MCF 10A (cell line): ENCODE results near the gene YTHDC1. TPM values are rescaled to one million over a fixed set of nuclear protein-coding genes. Genes with fewer than 3 reads are reported as not detected.

Source experiments
- BruUV-seq: library from RNA; stranded (reverse); fragments of 400-500 nt; replicated peaks from 2 replicates; lab custom pipeline; 2021; lab: Mats Ljungman, UMichigan
- CTCF ChIA-PET: fragments of 300-600 bp; sonication (Branson Sonifier 250); formaldehyde crosslinking; extraction: SDS; loops from one replicate; lab custom pipeline; 2021; ENCODE audit warnings: antibody characterized with exemption, inconsistent platforms; lab: Yijun Ruan, JAX
- POLR2A ChIA-PET: fragments of 300-600, 350-650 bp; sonication (Branson Sonifier 250); formaldehyde crosslinking; extraction: SDS; loops from one replicate; lab custom pipeline; 2020; ENCODE audit warnings: antibody characterized with exemption, inconsistent platforms; lab: Yijun Ruan, JAX
- DNase-seq: peaks from one replicate; pipeline ENCODE4 v3.0.0-alpha.2; 2018; ENCODE audit not compliant: unreplicated experiment
- H3K27ac Mint-ChIP-seq: one replicate; pipeline ENCODE4 v1.8.0; 2022; ENCODE audit warnings: mild to moderate bottlenecking, low read depth, mixed read lengths; ENCODE audit not compliant: unreplicated experiment
- H3K27me3 Mint-ChIP-seq: one replicate; pipeline ENCODE4 v1.8.0; 2022; ENCODE audit warnings: mixed read lengths; ENCODE audit not compliant: insufficient read depth, unreplicated experiment
- H3K36me3 Mint-ChIP-seq: one replicate; pipeline ENCODE4 v1.8.0; 2022; ENCODE audit warnings: mild to moderate bottlenecking, moderate library complexity, mixed read lengths; ENCODE audit not compliant: insufficient read depth, unreplicated experiment
- H3K4me1 Mint-ChIP-seq: one replicate; pipeline ENCODE4 v1.8.0; 2022; ENCODE audit warnings: mixed read lengths; ENCODE audit not compliant: insufficient read depth, unreplicated experiment
- H3K4me3 Mint-ChIP-seq: one replicate; pipeline ENCODE4 v1.8.0; 2022; ENCODE audit warnings: mild to moderate bottlenecking, moderate library complexity, mixed read lengths; ENCODE audit not compliant: unreplicated experiment
- H3K9me3 Mint-ChIP-seq: one replicate; pipeline ENCODE4 v1.8.0; 2022; ENCODE audit warnings: mixed read lengths; ENCODE audit not compliant: unreplicated experiment
- intact Hi-C: fragments of 100-400 bp; cut with micrococcal nuclease; formaldehyde crosslinking; loops from 2 replicates; pipeline ENCODE4 v1.14.1; 2022
- total RNA-seq: library from RNA; stranded (reverse); gene quantifications from 2 replicates; pipeline ENCODE4 v1.2.3, GENCODE V29; 2022
- TF ChIP-seq, protein P1 (sequence below): fragments of 200-600 bp; IDR thresholded peaks from one replicate; pipeline ENCODE4 v1.8.0; 2022; ENCODE audit warnings: antibody characterized with exemption, mild to moderate bottlenecking; ENCODE audit not compliant: unreplicated experiment

YTHDC1 gene
- total RNA-seq, 1 experiment from 2014 or later: 123 TPM

DNA sequence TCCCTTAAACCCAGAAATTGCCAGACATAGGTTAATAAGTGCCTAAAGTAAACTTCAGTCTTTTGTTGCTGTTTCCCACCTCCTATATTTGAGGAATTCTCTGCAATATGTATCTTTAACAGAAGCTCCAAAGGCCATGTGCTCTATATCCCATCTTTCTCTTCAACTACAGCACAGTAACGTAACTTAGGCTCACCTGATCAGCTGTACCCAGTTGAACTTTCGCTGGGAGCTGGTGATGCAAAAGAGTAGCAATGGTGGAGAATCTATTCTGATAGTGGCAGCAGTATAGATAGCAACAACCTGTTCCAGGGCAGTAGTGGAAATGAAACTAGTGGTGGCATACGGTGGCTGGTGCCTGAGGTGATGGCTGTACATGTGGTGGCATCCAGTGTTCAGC is 33.2 kb upstream of the YTHDC1 start:
- H3K9me3 Mint-ChIP-seq: no peaks in the 10 kb centered on the region
- intact Hi-C loops: no loop called here
- H3K27ac Mint-ChIP-seq: no peak overlapping the region
- H3K36me3 Mint-ChIP-seq: no peaks in the 10 kb centered on the region
- TF ChIP-seq, protein P1, sequence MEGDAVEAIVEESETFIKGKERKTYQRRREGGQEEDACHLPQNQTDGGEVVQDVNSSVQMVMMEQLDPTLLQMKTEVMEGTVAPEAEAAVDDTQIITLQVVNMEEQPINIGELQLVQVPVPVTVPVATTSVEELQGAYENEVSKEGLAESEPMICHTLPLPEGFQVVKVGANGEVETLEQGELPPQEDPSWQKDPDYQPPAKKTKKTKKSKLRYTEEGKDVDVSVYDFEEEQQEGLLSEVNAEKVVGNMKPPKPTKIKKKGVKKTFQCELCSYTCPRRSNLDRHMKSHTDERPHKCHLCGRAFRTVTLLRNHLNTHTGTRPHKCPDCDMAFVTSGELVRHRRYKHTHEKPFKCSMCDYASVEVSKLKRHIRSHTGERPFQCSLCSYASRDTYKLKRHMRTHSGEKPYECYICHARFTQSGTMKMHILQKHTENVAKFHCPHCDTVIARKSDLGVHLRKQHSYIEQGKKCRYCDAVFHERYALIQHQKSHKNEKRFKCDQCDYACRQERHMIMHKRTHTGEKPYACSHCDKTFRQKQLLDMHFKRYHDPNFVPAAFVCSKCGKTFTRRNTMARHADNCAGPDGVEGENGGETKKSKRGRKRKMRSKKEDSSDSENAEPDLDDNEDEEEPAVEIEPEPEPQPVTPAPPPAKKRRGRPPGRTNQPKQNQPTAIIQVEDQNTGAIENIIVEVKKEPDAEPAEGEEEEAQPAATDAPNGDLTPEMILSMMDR: no peak
- no peaks in the 10 kb centered on the region for H3K27me3 Mint-ChIP-seq
- CTCF ChIA-PET: interaction anchor here (0.7 to 2.4 kb wide), 3 partner anchors 58 to 743 kb away, joined by 3 to 7 read pairs (median 3); no protein-coding TSS in a partner anchor
- H3K4me3 Mint-ChIP-seq: no peak overlapping the region
- POLR2A ChIA-PET: interaction anchor here (0.7 kb wide), 1 partner anchor 251 kb away, joined by 3 read pairs; no protein-coding TSS in a partner anchor
- DNase-seq: no peak
- no TSS peak for BruUV-seq
- H3K4me1 Mint-ChIP-seq: no peaks in the 10 kb centered on the region

DNA sequence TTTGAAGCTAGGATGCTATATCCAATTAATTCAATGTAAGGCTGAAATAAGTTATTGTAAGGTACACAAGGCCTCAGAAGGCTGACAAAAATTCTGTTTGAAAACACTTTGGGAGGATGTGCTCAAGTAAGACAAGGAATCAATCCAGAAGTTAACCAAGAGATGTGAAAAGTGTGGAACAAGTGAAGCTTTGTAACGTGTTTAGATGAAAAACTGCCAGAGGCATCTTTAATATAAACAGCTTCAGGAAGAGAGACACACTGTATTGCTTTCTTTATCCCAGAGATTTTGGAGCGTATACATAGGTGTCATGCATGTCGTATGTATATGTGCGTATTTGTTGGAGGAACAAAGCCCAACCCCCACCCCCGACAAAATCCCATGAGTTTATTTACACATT is 28.3 kb upstream of the YTHDC1 start:
- intact Hi-C loops: loop anchor here (10.0 kb wide), 2 partner anchors 53 to 203 kb away; no protein-coding TSS in a partner anchor
- POLR2A ChIA-PET: interaction anchor here (0.9 kb wide), 1 partner anchor 12 kb away, joined by 3 read pairs; no protein-coding TSS in a partner anchor
- H3K4me1 Mint-ChIP-seq: peaks cover 15% of the 10 kb centered on the region
- H3K36me3 Mint-ChIP-seq: no peaks in the 10 kb centered on the region
- no TSS peak for BruUV-seq
- DNase-seq: no peak
- H3K27me3 Mint-ChIP-seq: no peaks in the 10 kb centered on the region
- H3K9me3 Mint-ChIP-seq: no peaks in the 10 kb centered on the region
- TF ChIP-seq, protein P1: no peak
- H3K4me3 Mint-ChIP-seq: no peak overlapping the region
- H3K27ac Mint-ChIP-seq: no peak overlapping the region
- CTCF ChIA-PET: interaction anchor here (0.8 to 3.2 kb wide), 3 partner anchors 14 to 61 kb away, joined by 3 to 23 read pairs (median 3); no protein-coding TSS in a partner anchor

DNA sequence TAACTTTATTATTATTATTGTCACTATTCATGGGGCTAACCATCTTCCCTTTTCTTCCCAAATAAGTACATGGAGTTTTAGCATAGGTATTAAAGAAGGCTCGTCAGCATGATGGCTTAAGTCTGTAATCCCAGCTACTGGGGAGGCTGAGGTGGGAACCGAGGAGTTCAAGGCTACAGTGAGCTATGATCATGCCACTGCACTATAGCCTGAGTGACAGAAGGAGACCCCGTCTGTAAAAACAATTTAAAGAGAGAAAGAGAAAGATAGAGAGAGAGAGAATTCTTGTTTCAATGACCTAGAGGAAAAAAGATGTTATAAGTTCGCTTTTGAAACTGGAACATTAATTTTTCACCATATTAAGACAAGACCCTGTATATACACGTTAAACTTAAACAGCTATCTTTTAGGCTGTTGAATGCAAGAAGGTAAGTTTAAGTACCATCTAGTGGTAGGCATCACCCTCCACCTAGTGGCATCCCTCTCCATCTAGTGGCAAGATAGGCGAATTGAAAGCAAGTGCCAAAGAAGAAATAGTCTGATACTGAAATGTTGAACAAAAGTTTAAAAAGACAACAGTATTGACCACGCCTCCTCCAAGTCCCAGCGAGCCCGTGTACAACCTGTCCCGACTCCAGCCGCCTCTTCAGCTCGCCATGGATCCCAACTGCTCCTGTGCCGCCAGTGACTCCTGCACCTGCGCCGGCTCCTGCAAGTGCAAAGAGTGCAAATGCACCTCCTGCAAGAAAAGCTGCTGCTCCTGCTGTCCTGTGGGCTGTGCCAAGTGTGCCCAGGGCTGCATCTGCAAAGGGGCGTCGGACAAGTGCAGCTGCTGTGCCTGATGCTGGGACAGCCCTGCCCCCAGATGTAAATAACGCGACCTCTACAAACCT is 26.0 kb upstream of the YTHDC1 start:
- Mint-ChIP-seq H3K4me3 (peak overlapping the region; percentile 67), H3K27ac (no peak overlapping the region), H3K4me1 (peaks cover 24% of the 10 kb centered on the region), H3K36me3 (no peaks in the 10 kb centered on the region), H3K9me3 (no peaks in the 10 kb centered on the region), H3K27me3 (no peaks in the 10 kb centered on the region)
- ChIA-PET CTCF (interaction anchor here (0.6 to 4.6 kb wide), 58 partner anchors 8 to 1128 kb away, joined by 3 to 62 read pairs (median 4); no protein-coding TSS in a partner anchor), POLR2A (interaction anchor here (0.6 to 2.5 kb wide), 10 partner anchors 15 to 429 kb away, joined by 3 to 13 read pairs (median 5); partner anchors contain the start of gene YTHDC1)
- peak; percentile 87 for DNase-seq
- TF ChIP-seq, protein P1: peak; percentile 89
- intact Hi-C loops: loop anchor here (1.0 to 10.0 kb wide), 6 partner anchors 27 to 388 kb away; no protein-coding TSS in a partner anchor
- no TSS peak for BruUV-seq

DNA sequence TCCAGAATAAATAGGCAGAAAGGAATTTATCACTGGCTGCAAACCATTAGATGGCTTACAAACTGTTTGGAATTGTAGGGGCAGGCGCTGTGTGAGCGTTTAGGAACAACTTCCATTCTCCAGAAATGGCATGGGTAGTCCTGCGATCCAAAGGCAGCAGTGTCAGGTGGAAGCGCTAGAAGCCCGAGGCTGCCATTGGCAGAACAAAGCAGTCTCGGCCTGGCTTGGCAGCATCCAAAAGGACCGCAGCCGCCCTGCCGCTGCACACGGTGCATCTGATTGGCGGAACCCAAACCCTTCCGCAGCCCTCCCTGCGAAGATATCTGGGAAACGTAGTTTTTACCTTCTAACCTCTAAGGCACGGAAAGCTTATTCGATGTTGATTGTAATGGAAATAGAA is 23.6 kb upstream of the YTHDC1 start:
- peak; percentile 49 for DNase-seq
- Mint-ChIP-seq H3K4me1 (peaks cover 35% of the 10 kb centered on the region), H3K4me3 (peak overlapping the region; percentile 53), H3K27ac (no peak overlapping the region), H3K9me3 (no peaks in the 10 kb centered on the region), H3K27me3 (no peaks in the 10 kb centered on the region), H3K36me3 (no peaks in the 10 kb centered on the region)
- TF ChIP-seq, protein P1: no peak
- ChIA-PET POLR2A (interaction anchor here (0.6 to 1.0 kb wide), 6 partner anchors 24 to 506 kb away, joined by 3 to 6 read pairs (median 3); partner anchors contain the start of gene YTHDC1), CTCF (interaction anchor here (1.4 to 4.6 kb wide), 2 partner anchors 13 to 101 kb away, joined by 4 to 62 read pairs; no protein-coding TSS in a partner anchor)
- BruUV-seq: no TSS peak
- intact Hi-C loops: loop anchor here (10.0 kb wide), 2 partner anchors 49 to 199 kb away; no protein-coding TSS in a partner anchor
